Measurements from ENCODE around the gene ZBTB20. TPM values are rescaled to one million over a fixed set of nuclear protein-coding genes. Genes with fewer than 3 reads are reported as not detected.

Gene ZBTB20
- total and polyA plus RNA-seq, 4 donors, result 0.74 to 77.1 (median 27.9) TPM

- peaks cover 0 to 19% (median 0%) of the 10 kb centered on the region in 5 donors for H3K4me1 ChIP-seq (ENCODE audit: control insufficient read depth in 5 of 5, insufficient read depth in 5 of 5, low read length in 5 of 5)
- no peak overlapping the region for H3K4me3 ChIP-seq
- H3K9ac ChIP-seq (ENCODE audit: insufficient read depth in 1 of 2, low read length in 2 of 2), result no peak overlapping the region
- DNase-seq (peak; percentile 11 to 55 (median 36)), ATAC-seq (ENCODE audit: insufficient read depth, low FRiP score) (no peak)
- H3K9me3 ChIP-seq (ENCODE audit: control insufficient read depth in 4 of 4, insufficient read depth in 3 of 4, low read length in 3 of 4), result no peaks in the 10 kb centered on the region
- no peaks in the 10 kb centered on the region for H3K27me3 ChIP-seq (ENCODE audit: control insufficient read depth in 3 of 3, insufficient read depth in 3 of 3, low read length in 2 of 3)
- no peak for TF ChIP-seq CTCF (IDR thresholded peaks at IDR 0.05; ENCODE audit: control extremely low read depth, extremely low read depth)
- WGBS, 2 donors, result 43 to 50% methylated on average over 3 of the region's 3 CpGs
- peak overlapping the region in 1 of 2 donors; percentile 29 for H3K27ac ChIP-seq (ENCODE audit: low read depth in 1 of 2, low read length in 1 of 2)
- no peaks in the 10 kb centered on the region for H3K36me3 ChIP-seq (ENCODE audit: control insufficient read depth in 4 of 4, insufficient read depth in 4 of 4, low read length in 4 of 4)
Measured at GRCh38 chr3:114874522-114874971, 272.5 kb downstream of the ZBTB20 start.

GRCh38 chr3:114873591-114873990 lies 273.5 kb downstream of the ZBTB20 start:
- no peak for DNase-seq
- Histone ChIP-seq H3K27me3 (ENCODE audit: control insufficient read depth in 3 of 3, insufficient read depth in 3 of 3, low read length in 2 of 3) (no peaks in the 10 kb centered on the region), H3K36me3 (ENCODE audit: control insufficient read depth in 4 of 4, insufficient read depth in 4 of 4, low read length in 4 of 4) (no peaks in the 10 kb centered on the region), H3K27ac (ENCODE audit: low read depth in 1 of 2, low read length in 1 of 2) (no peak overlapping the region), H3K4me1 (ENCODE audit: control insufficient read depth in 5 of 5, insufficient read depth in 5 of 5, low read length in 5 of 5) (peaks cover 0 to 12% (median 0%) of the 10 kb centered on the region in 5 donors), H3K4me3 (no peak overlapping the region), H3K9ac (ENCODE audit: insufficient read depth in 1 of 2, low read length in 2 of 2) (no peak overlapping the region), H3K9me3 (ENCODE audit: control insufficient read depth in 4 of 4, insufficient read depth in 3 of 4, low read length in 3 of 4) (no peaks in the 10 kb centered on the region)
- no peak for TF ChIP-seq CTCF (IDR thresholded peaks at IDR 0.05; ENCODE audit: control extremely low read depth, extremely low read depth)
- WGBS, 2 donors, result 90 to 97% methylated on average over 1 of the region's 1 CpG
- ATAC-seq (ENCODE audit: insufficient read depth, low FRiP score), result no peak

- Histone ChIP-seq H3K27ac (ENCODE audit: low read depth in 1 of 2, low read length in 1 of 2) (no peak overlapping the region), H3K4me1 (ENCODE audit: control insufficient read depth in 5 of 5, insufficient read depth in 5 of 5, low read length in 5 of 5) (peaks cover 0 to 10% (median 0%) of the 10 kb centered on the region in 5 donors)
Measured at GRCh38 chr3:114872588-114872987, 274.5 kb downstream of the ZBTB20 start.

More at GRCh38 chr3:114872588-114872987, 274.5 kb downstream of the ZBTB20 start:
- TF ChIP-seq CTCF (IDR thresholded peaks at IDR 0.05; ENCODE audit: control extremely low read depth, extremely low read depth), result no peak
- no peak for ATAC-seq (ENCODE audit: insufficient read depth, low FRiP score)
- WGBS, 2 donors, result 65 to 81% methylated on average over 1 of the region's 1 CpG
- H3K36me3 ChIP-seq (ENCODE audit: control insufficient read depth in 4 of 4, insufficient read depth in 4 of 4, low read length in 4 of 4), result no peaks in the 10 kb centered on the region
- H3K27me3 ChIP-seq (ENCODE audit: control insufficient read depth in 3 of 3, insufficient read depth in 3 of 3, low read length in 2 of 3), result no peaks in the 10 kb centered on the region
- no peak for DNase-seq
- H3K4me3 ChIP-seq, result no peak overlapping the region
- H3K9ac ChIP-seq (ENCODE audit: insufficient read depth in 1 of 2, low read length in 2 of 2), result no peak overlapping the region
- no peaks in the 10 kb centered on the region for H3K9me3 ChIP-seq (ENCODE audit: control insufficient read depth in 4 of 4, insufficient read depth in 3 of 4, low read length in 3 of 4)
